ENCODE data around the gene ZNF330. TPM values are rescaled to one million over a fixed set of nuclear protein-coding genes. Genes with fewer than 3 reads are reported as not detected.
"Not testable (repeated sequence)": the region's sequence is repeated elsewhere in the genome, so short reads cannot be mapped to it uniquely, and the experiment has no call there.

Gene ZNF330
- 10 to 100 TPM; 60.3 to 62.6 TPM for total RNA-seq

- peaks cover 3% of the 10 kb centered on the region for H3K27me3 Mint-ChIP-seq
- CTCF ChIA-PET = no interaction called here
- H3K9me3 Mint-ChIP-seq = no peaks in the 10 kb centered on the region
- POLR2A ChIA-PET = no interaction called here
- peak; percentile 91 for DNase-seq
- H3K4me3 Mint-ChIP-seq = peak within 1 kb of the TSS; percentile 91
- peak within 1 kb of the TSS; percentile 90 for H3K27ac Mint-ChIP-seq
- H3K4me1 Mint-ChIP-seq (ENCODE audit: low read depth) = peaks cover 33% of the 10 kb centered on the region
- intact Hi-C loops (cut with micrococcal nuclease) = loop anchor here (2.0 to 5.0 kb wide), 5 partner anchors 89 to 1968 kb away; partner anchors contain the start of genes ELMOD2, IL15, RNF150 and SCOC
- H3K36me3 Mint-ChIP-seq = peaks cover 19% of the 10 kb centered on the region
Measured at GRCh38 chr4:141220691-141221659, at the start of gene ZNF330. TSS of gene ZNF330 (plus strand) at chr4:141220895. CDS start at chr4:141222372, 1,477 bp downstream.

- no peaks in the 10 kb centered on the region for H3K36me3 Mint-ChIP-seq
- H3K4me1 Mint-ChIP-seq (ENCODE audit: low read depth) = no peaks in the 10 kb centered on the region
- intact Hi-C loops (cut with micrococcal nuclease) = no loop called here
- no peak overlapping the region for H3K4me3 Mint-ChIP-seq
- DNase-seq = no peak
- H3K9me3 Mint-ChIP-seq = no peaks in the 10 kb centered on the region
- ChIA-PET CTCF (interaction anchor here (0.6 kb wide), 1 partner anchor 43 kb away, joined by 4 read pairs; no protein-coding TSS in a partner anchor), POLR2A (no interaction called here)
- no peak overlapping the region for H3K27ac Mint-ChIP-seq
- peaks cover 4% of the 10 kb centered on the region for H3K27me3 Mint-ChIP-seq
Measured at GRCh38 chr4:141174457-141174856, 46.2 kb upstream of the ZNF330 start.

- no peaks in the 10 kb centered on the region for H3K9me3 Mint-ChIP-seq
- no peak overlapping the region for H3K4me3 Mint-ChIP-seq
- no peaks in the 10 kb centered on the region for H3K36me3 Mint-ChIP-seq
- CTCF ChIA-PET = no interaction called here
- intact Hi-C loops (cut with micrococcal nuclease) = no loop called here
- no peaks in the 10 kb centered on the region for H3K4me1 Mint-ChIP-seq (ENCODE audit: low read depth)
- peaks cover 12% of the 10 kb centered on the region for H3K27me3 Mint-ChIP-seq
- H3K27ac Mint-ChIP-seq = no peak overlapping the region
- POLR2A ChIA-PET = no interaction called here
- DNase-seq = no peak
Measured at GRCh38 chr4:141177171-141177570, 43.5 kb upstream of the ZNF330 start.

- POLR2A ChIA-PET = no interaction called here
Measured at GRCh38 chr4:141179474-141180373, 41.0 kb upstream of the ZNF330 start.

GRCh38 chr4:141180991-141181761 is 39.5 kb upstream of the ZNF330 start:
- Mint-ChIP-seq H3K9me3 (no peaks in the 10 kb centered on the region), H3K4me3 (no peak overlapping the region), H3K4me1 (ENCODE audit: low read depth) (no peaks in the 10 kb centered on the region), H3K27ac (no peak overlapping the region), H3K36me3 (no peaks in the 10 kb centered on the region), H3K27me3 (peaks cover 9% of the 10 kb centered on the region)
- ChIA-PET POLR2A (no interaction called here), CTCF (no interaction called here)
- intact Hi-C loops (cut with micrococcal nuclease) = no loop called here
- no peak for DNase-seq

More at GRCh38 chr4:141179474-141180373, 41.0 kb upstream of the ZNF330 start:
- peaks cover 12% of the 10 kb centered on the region for H3K27me3 Mint-ChIP-seq
- DNase-seq = no peak
- H3K27ac Mint-ChIP-seq = no peak overlapping the region
- no peaks in the 10 kb centered on the region for H3K9me3 Mint-ChIP-seq
- CTCF ChIA-PET = no interaction called here
- H3K4me3 Mint-ChIP-seq = no peak overlapping the region
- no peaks in the 10 kb centered on the region for H3K4me1 Mint-ChIP-seq (ENCODE audit: low read depth)
- H3K36me3 Mint-ChIP-seq = no peaks in the 10 kb centered on the region
- intact Hi-C loops (cut with micrococcal nuclease) = no loop called here

GRCh38 chr4:141183491-141183890 is 37.2 kb upstream of the ZNF330 start:
- POLR2A ChIA-PET; H3K4me1 Mint-ChIP-seq (ENCODE audit: low read depth); H3K9me3 Mint-ChIP-seq; CTCF ChIA-PET; H3K4me3 Mint-ChIP-seq; intact Hi-C loops (cut with micrococcal nuclease); H3K36me3 Mint-ChIP-seq; H3K27ac Mint-ChIP-seq; DNase-seq: not testable (repeated sequence)
- peaks cover 16% of the 10 kb centered on the region for H3K27me3 Mint-ChIP-seq

- POLR2A ChIA-PET = no interaction called here
- intact Hi-C loops (cut with micrococcal nuclease) = no loop called here
- CTCF ChIA-PET = no interaction called here
- Mint-ChIP-seq H3K4me3 (no peak overlapping the region), H3K36me3 (no peaks in the 10 kb centered on the region), H3K27ac (no peak overlapping the region), H3K27me3 (peaks cover 18% of the 10 kb centered on the region), H3K4me1 (ENCODE audit: low read depth) (no peaks in the 10 kb centered on the region), H3K9me3 (no peaks in the 10 kb centered on the region)
- no peak for DNase-seq
Measured at GRCh38 chr4:141192564-141192963, 28.1 kb upstream of the ZNF330 start.

- CTCF ChIA-PET = no interaction called here
- Mint-ChIP-seq H3K27me3 (peaks cover 21% of the 10 kb centered on the region), H3K4me1 (ENCODE audit: low read depth) (no peaks in the 10 kb centered on the region), H3K4me3 (no peak overlapping the region), H3K9me3 (no peaks in the 10 kb centered on the region), H3K27ac (no peak overlapping the region), H3K36me3 (no peaks in the 10 kb centered on the region)
- POLR2A ChIA-PET = no interaction called here
- DNase-seq = no peak
- intact Hi-C loops (cut with micrococcal nuclease) = no loop called here
Measured at GRCh38 chr4:141193516-141194034, 27.1 kb upstream of the ZNF330 start.

GRCh38 chr4:141195095-141195707 is 25.5 kb upstream of the ZNF330 start:
- intact Hi-C loops (cut with micrococcal nuclease) = no loop called here
- no peak for DNase-seq
- CTCF ChIA-PET = no interaction called here
- no peak overlapping the region for H3K4me3 Mint-ChIP-seq
- no peak overlapping the region for H3K27ac Mint-ChIP-seq
- no peaks in the 10 kb centered on the region for H3K4me1 Mint-ChIP-seq (ENCODE audit: low read depth)
- H3K9me3 Mint-ChIP-seq = no peaks in the 10 kb centered on the region
- peaks cover 12% of the 10 kb centered on the region for H3K27me3 Mint-ChIP-seq
- POLR2A ChIA-PET = no interaction called here
- no peaks in the 10 kb centered on the region for H3K36me3 Mint-ChIP-seq

- H3K9me3 Mint-ChIP-seq = no peaks in the 10 kb centered on the region
- H3K36me3 Mint-ChIP-seq = no peaks in the 10 kb centered on the region
- CTCF ChIA-PET = no interaction called here
- no peak overlapping the region for H3K4me3 Mint-ChIP-seq
- H3K4me1 Mint-ChIP-seq (ENCODE audit: low read depth) = no peaks in the 10 kb centered on the region
- no peak overlapping the region for H3K27ac Mint-ChIP-seq
- no peak for DNase-seq
- intact Hi-C loops (cut with micrococcal nuclease) = no loop called here
- POLR2A ChIA-PET = no interaction called here
- H3K27me3 Mint-ChIP-seq = peaks cover 9% of the 10 kb centered on the region
Measured at GRCh38 chr4:141196227-141196933, 24.3 kb upstream of the ZNF330 start.

GRCh38 chr4:141207961-141208360 is 12.7 kb upstream of the ZNF330 start:
- POLR2A ChIA-PET = no interaction called here
- H3K36me3 Mint-ChIP-seq = no peaks in the 10 kb centered on the region

More at GRCh38 chr4:141207961-141208360, 12.7 kb upstream of the ZNF330 start:
- CTCF ChIA-PET = interaction anchor here (0.6 kb wide), 1 partner anchor 1755 kb away, joined by 3 read pairs; no protein-coding TSS in a partner anchor
- H3K27me3 Mint-ChIP-seq = peaks cover 9% of the 10 kb centered on the region
- intact Hi-C loops (cut with micrococcal nuclease) = no loop called here
- H3K4me1 Mint-ChIP-seq (ENCODE audit: low read depth) = no peaks in the 10 kb centered on the region
- H3K27ac Mint-ChIP-seq = no peak overlapping the region
- DNase-seq = no peak
- H3K4me3 Mint-ChIP-seq = no peak overlapping the region
- H3K9me3 Mint-ChIP-seq = no peaks in the 10 kb centered on the region

Data from activated CD4-positive, alpha-beta memory T cell treated with anti-CD3 and anti-CD28 coated beads for 36 hours (primary cell).